H9 (cell line): Measurements from ENCODE around the gene TRPM2. TPM values are rescaled to one million over a fixed set of nuclear protein-coding genes. Genes with fewer than 3 reads are reported as not detected.

Experiments used
- DNase-seq: peaks from one replicate; pipeline ENCODE4 v3.0.0-alpha.2; 2017
- H2AFZ ChIP-seq: one replicate; pipeline ENCODE4 v1.6.1; 2013; ENCODE audit warnings: mild to moderate bottlenecking, low read length, control low read depth, moderate library complexity
- H2AK5ac ChIP-seq: 2 replicates; pipeline ENCODE4 v1.6.1; 2013; ENCODE audit warnings: low read length, control low read depth, mixed read lengths; ENCODE audit not compliant: insufficient read length
- H2BK120ac ChIP-seq: one replicate; pipeline ENCODE4 v1.6.1; 2013; ENCODE audit warnings: low read depth, mild to moderate bottlenecking, low read length, control low read depth, inconsistent platforms; ENCODE audit not compliant: poor library complexity, severe bottlenecking
- H2BK12ac ChIP-seq: 2 replicates; pipeline ENCODE4 v1.6.1; 2013; ENCODE audit warnings: low read length, control low read depth, mixed read lengths, low read depth; ENCODE audit not compliant: insufficient read length
- H2BK15ac ChIP-seq: 2 replicates; pipeline ENCODE4 v1.6.1; 2013; ENCODE audit warnings: low read depth, low read length, control low read depth
- H2BK20ac ChIP-seq: one replicate; pipeline ENCODE4 v1.6.1; 2013; ENCODE audit warnings: low read depth, mild to moderate bottlenecking, low read length, control low read depth, inconsistent platforms; ENCODE audit not compliant: poor library complexity, severe bottlenecking
- H2BK5ac ChIP-seq: 2 replicates; pipeline ENCODE4 v1.6.1; 2013; ENCODE audit warnings: low read length, control low read depth, mixed read lengths; ENCODE audit not compliant: insufficient read length
- H3K14ac ChIP-seq: 2 replicates; pipeline ENCODE4 v1.6.1; 2013; ENCODE audit warnings: low read length, control low read depth; ENCODE audit not compliant: insufficient read depth
- H3K18ac ChIP-seq: 2 replicates; pipeline ENCODE4 v1.6.1; 2013; ENCODE audit warnings: low read depth, mild to moderate bottlenecking, mixed read lengths, low read length, control low read depth; ENCODE audit not compliant: insufficient read length
- H3K23ac ChIP-seq: 2 replicates; pipeline ENCODE4 v1.6.1; 2013; ENCODE audit warnings: low read length, control low read depth, mixed read lengths, low read depth; ENCODE audit not compliant: insufficient read length
- H3K23me2 ChIP-seq: 2 replicates; pipeline ENCODE4 v1.6.1; 2013; ENCODE audit warnings: low read depth, mild to moderate bottlenecking, mixed read lengths, low read length, control low read depth; ENCODE audit not compliant: insufficient read length, poor library complexity, severe bottlenecking
- H3K27ac ChIP-seq: 2 replicates; pipeline ENCODE4 v1.5.1; 2013; ENCODE audit warnings: low read length, control low read depth, mixed read lengths, low read depth; ENCODE audit not compliant: insufficient read length
- H3K27me3 ChIP-seq: 2 replicates; pipeline ENCODE4 v1.6.1; 2013; ENCODE audit warnings: low read length, control low read depth, inconsistent platforms; ENCODE audit not compliant: insufficient read depth
- H3K4ac ChIP-seq: 2 replicates; pipeline ENCODE4 v1.6.1; 2013; ENCODE audit warnings: low read depth, mild to moderate bottlenecking, control low read depth, inconsistent platforms, low read length, moderate library complexity
- H3K4me1 ChIP-seq: 2 replicates; pipeline ENCODE4 v1.6.1; 2013; ENCODE audit warnings: low read length, control low read depth, inconsistent platforms; ENCODE audit not compliant: insufficient read depth
- H3K4me2 ChIP-seq: 2 replicates; pipeline ENCODE4 v1.6.1; 2013; ENCODE audit warnings: low read length, control low read depth, mixed read lengths; ENCODE audit not compliant: insufficient read length, insufficient read depth
- H3K56ac ChIP-seq: 2 replicates; pipeline ENCODE4 v1.6.1; 2013; ENCODE audit warnings: low read depth, mild to moderate bottlenecking, mixed read lengths, low read length, control low read depth; ENCODE audit not compliant: insufficient read length
- H3K79me1 ChIP-seq: 2 replicates; pipeline ENCODE4 v1.6.1; 2013; ENCODE audit warnings: low read depth, mild to moderate bottlenecking, moderate library complexity, low read length, control low read depth, inconsistent platforms; ENCODE audit not compliant: insufficient read depth, poor library complexity, severe bottlenecking
- H3K79me2 ChIP-seq: 2 replicates; pipeline ENCODE4 v1.6.1; 2013; ENCODE audit warnings: low read length, control low read depth, inconsistent platforms; ENCODE audit not compliant: insufficient read depth
- H3K9ac ChIP-seq: 2 replicates; pipeline ENCODE4 v1.6.1; 2013; ENCODE audit warnings: low read length, control low read depth, mixed read lengths; ENCODE audit not compliant: insufficient read length; ENCODE audit errors: extremely low read depth
- H3K9me3 ChIP-seq: one replicate; pipeline ENCODE4 v1.6.1; 2013; ENCODE audit warnings: low read depth, low read length, inconsistent platforms; ENCODE audit not compliant: control insufficient read depth
- H3T11ph ChIP-seq: one replicate; pipeline ENCODE4 v1.6.1; 2013; ENCODE audit warnings: mild to moderate bottlenecking, low read length, control low read depth, inconsistent platforms
- H4K20me1 ChIP-seq: one replicate; pipeline ENCODE4 v1.6.1; 2013; ENCODE audit not compliant: control insufficient read depth, insufficient read length, insufficient read depth
- H4K5ac ChIP-seq: 2 replicates; pipeline ENCODE4 v1.6.1; 2013; ENCODE audit warnings: low read depth, mild to moderate bottlenecking, mixed read lengths, low read length, control low read depth; ENCODE audit not compliant: insufficient read length
- H4K8ac ChIP-seq: replicated peaks from 2 replicates; pipeline ENCODE4 v1.6.1; 2013; ENCODE audit warnings: low read length, control low read depth, mixed read lengths, low read depth; ENCODE audit not compliant: insufficient read length
- H4K91ac ChIP-seq: 2 replicates; pipeline ENCODE4 v1.6.1; 2013; ENCODE audit warnings: low read depth, mild to moderate bottlenecking, moderate library complexity, mixed read lengths, low read length, control low read depth; ENCODE audit not compliant: insufficient read length
- H3K27ac Mint-ChIP-seq, 3 experiments: 2 replicates in 2 of 3; 3 replicates in 1 of 3; pipeline ENCODE4 v1.8.0; 2020 to 2021; ENCODE audit warnings: mixed read lengths in 3 of 3, mild to moderate bottlenecking in 1 of 3, moderate library complexity in 1 of 3
- H3K27me3 Mint-ChIP-seq: 2 replicates; pipeline ENCODE4 v1.8.0; 2021; ENCODE audit warnings: low read depth, mild to moderate bottlenecking, moderate library complexity, mixed read lengths
- H3K36me3 Mint-ChIP-seq, 3 experiments: 2 replicates in 2 of 3; 3 replicates in 1 of 3; pipeline ENCODE4 v1.8.0; 2020 to 2021; ENCODE audit warnings: low read depth in 3 of 3, mixed read lengths in 3 of 3; ENCODE audit not compliant: insufficient read depth in 1 of 3
- H3K4me1 Mint-ChIP-seq, 2 experiments: 2 replicates each; pipeline ENCODE4 v1.8.0; 2020; ENCODE audit warnings: mixed read lengths in 2 of 2
- H3K4me3 Mint-ChIP-seq, 2 experiments: 2 replicates in 1 of 2; 3 replicates in 1 of 2; pipeline ENCODE4 v1.8.0; 2020 to 2021; ENCODE audit warnings: mild to moderate bottlenecking in 2 of 2, mixed read lengths in 2 of 2, moderate library complexity in 1 of 2
- H3K9me3 Mint-ChIP-seq, 2 experiments: 2 replicates in 1 of 2; 3 replicates in 1 of 2; pipeline ENCODE4 v1.8.0; 2020; ENCODE audit warnings: mild to moderate bottlenecking in 2 of 2, mixed read lengths in 2 of 2, moderate library complexity in 1 of 2
- CTCF ChIP-seq: fragments of 200-600 bp; sonication (generic); conservative IDR thresholded peaks from 3 replicates; pipeline ENCODE4 v1.8.0; 2021; ENCODE audit warnings: antibody characterized with exemption, mild to moderate bottlenecking
- WGBS: extraction: QIAGEN DNeasy Blood & Tissue Kit; methylation state at CpG from one replicate; pipeline ENCODE4 v1.1.7; 2013; ENCODE audit warnings: missing lambda C conversion rate, low lambda C conversion rate, mixed read lengths; ENCODE audit not compliant: insufficient read length; ENCODE audit errors: extremely low coverage; 5-methylcytosine and 5-hydroxymethylcytosine counted together
- total RNA-seq: library from RNA; stranded (reverse); gene quantifications from 2 replicates; pipeline ENCODE4 v1.2.1, GENCODE V29; 2021

Gene TRPM2
- total RNA-seq, 1 experiment from 2014 or later: 0.68 TPM

- Histone ChIP-seq H2BK12ac (no peak overlapping the region), H4K5ac (no peak overlapping the region), H3K23me2 (no peaks in the 10 kb centered on the region), H2AK5ac (no peak overlapping the region), H4K91ac (no peak overlapping the region), H2BK15ac (no peak overlapping the region), H2BK20ac (no peak overlapping the region), H3K14ac (no peak overlapping the region), H3K18ac (no peak overlapping the region), H3K56ac (no peak overlapping the region), H2BK120ac (no peak overlapping the region), H3K9ac (no peak overlapping the region), H4K8ac (no peak overlapping the region), H3K79me1 (no peaks in the 10 kb centered on the region), H3K4me2 (no peak overlapping the region), H3K9me3 (peaks cover 3% of the 10 kb centered on the region), H3K23ac (no peak overlapping the region), H3K27ac (no peak overlapping the region), H4K20me1 (no peaks in the 10 kb centered on the region), H3K4me1 (no peaks in the 10 kb centered on the region), H2AFZ (no peak overlapping the region), H2BK5ac (no peak overlapping the region), H3K4ac (no peak overlapping the region), H3K79me2 (no peaks in the 10 kb centered on the region), H3K27me3 (no peaks in the 10 kb centered on the region), H3T11ph (no peak overlapping the region)
- H3K9me3 Mint-ChIP-seq: peaks cover 18 to 38% of the 10 kb centered on the region in 2 experiments
- H3K27ac Mint-ChIP-seq: no peak overlapping the region
- no CpG with 5 or more reads among the region's 25 CpGs for WGBS
- peaks cover 3 to 6% of the 10 kb centered on the region in 2 experiments; a peak in 2 of 4 replicates for H3K4me1 Mint-ChIP-seq
- TF ChIP-seq CTCF: no peak
- H3K36me3 Mint-ChIP-seq: peaks cover 0 to 5% (median 4%) of the 10 kb centered on the region in 3 experiments; a peak in 4 of 7 replicates
- H3K27me3 Mint-ChIP-seq: no peaks in the 10 kb centered on the region
- H3K4me3 Mint-ChIP-seq: no peak overlapping the region
- DNase-seq: no peak
These were observed 64.9 kb downstream of the TRPM2 start for GRCh38 chr21:44418108-44418875.
